ENCODE data around the gene DCUN1D2.

DNA sequence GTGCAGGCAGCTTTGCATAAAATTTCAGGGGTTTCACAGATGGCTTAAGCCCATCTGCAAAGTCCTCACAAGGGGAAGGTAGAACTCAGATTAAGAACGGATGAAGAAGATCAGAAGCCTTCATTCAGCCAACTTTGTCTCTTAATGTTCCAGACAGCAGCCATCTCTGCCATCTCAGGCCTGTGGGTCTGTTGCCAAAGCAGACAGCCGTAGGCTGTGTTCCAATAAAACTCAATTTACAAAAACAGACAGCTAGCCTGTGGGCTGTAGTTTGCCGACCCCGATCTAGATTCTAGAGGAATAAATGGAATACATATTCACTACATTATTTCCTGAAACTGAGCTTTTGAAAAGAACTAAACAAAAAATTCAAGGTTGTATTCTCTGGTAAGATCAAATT is 3.8 kb downstream of the DCUN1D2 start:
- TF ChIP-seq, protein P1, sequence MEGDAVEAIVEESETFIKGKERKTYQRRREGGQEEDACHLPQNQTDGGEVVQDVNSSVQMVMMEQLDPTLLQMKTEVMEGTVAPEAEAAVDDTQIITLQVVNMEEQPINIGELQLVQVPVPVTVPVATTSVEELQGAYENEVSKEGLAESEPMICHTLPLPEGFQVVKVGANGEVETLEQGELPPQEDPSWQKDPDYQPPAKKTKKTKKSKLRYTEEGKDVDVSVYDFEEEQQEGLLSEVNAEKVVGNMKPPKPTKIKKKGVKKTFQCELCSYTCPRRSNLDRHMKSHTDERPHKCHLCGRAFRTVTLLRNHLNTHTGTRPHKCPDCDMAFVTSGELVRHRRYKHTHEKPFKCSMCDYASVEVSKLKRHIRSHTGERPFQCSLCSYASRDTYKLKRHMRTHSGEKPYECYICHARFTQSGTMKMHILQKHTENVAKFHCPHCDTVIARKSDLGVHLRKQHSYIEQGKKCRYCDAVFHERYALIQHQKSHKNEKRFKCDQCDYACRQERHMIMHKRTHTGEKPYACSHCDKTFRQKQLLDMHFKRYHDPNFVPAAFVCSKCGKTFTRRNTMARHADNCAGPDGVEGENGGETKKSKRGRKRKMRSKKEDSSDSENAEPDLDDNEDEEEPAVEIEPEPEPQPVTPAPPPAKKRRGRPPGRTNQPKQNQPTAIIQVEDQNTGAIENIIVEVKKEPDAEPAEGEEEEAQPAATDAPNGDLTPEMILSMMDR (conservative IDR thresholded peaks at IDR 0.05), result no peak
- TF ChIP-seq ZFX (IDR thresholded peaks at IDR 0.05), result no peak
